Fibroblast of lung (primary cell): ENCODE data around the gene DCAF15. TPM values are rescaled to one million over a fixed set of nuclear protein-coding genes. Genes with fewer than 3 reads are reported as not detected.
"Not testable (repeated sequence)": the region's sequence is repeated elsewhere in the genome, so short reads cannot be mapped to it uniquely, and the experiment has no call there.

Source experiments
- DNase-seq, 2 donors: peaks; one replicate each; pipeline versions ENCODE4 v3.0.0 to v3.0.0-alpha.2; 2010; ENCODE audit warnings: low read depth in 2 of 2
- H2AFZ ChIP-seq: 2 replicates; pipeline ENCODE4 v1.5.1; 2012; ENCODE audit warnings: low read length, control low read depth, inconsistent platforms
- H3K27ac ChIP-seq: 2 replicates; pipeline ENCODE4 v1.5.1; 2011; ENCODE audit warnings: low read length, control low read depth; ENCODE audit not compliant: insufficient read depth
- H3K27me3 ChIP-seq: 2 replicates; pipeline ENCODE4 v1.5.1; 2011; ENCODE audit warnings: mild to moderate bottlenecking, low read length; ENCODE audit not compliant: control insufficient read depth, insufficient read depth
- H3K36me3 ChIP-seq: 2 replicates; pipeline ENCODE4 v1.5.1; 2011; ENCODE audit warnings: low read length; ENCODE audit not compliant: control insufficient read depth, insufficient read depth
- H3K4me1 ChIP-seq: 2 replicates; pipeline ENCODE4 v1.5.1; 2011; ENCODE audit warnings: low read length; ENCODE audit not compliant: control insufficient read depth, insufficient read depth; ENCODE audit errors: extremely low read depth
- H3K4me2 ChIP-seq: 2 replicates; pipeline ENCODE4 v1.5.1; 2011; ENCODE audit warnings: low read length, control low read depth; ENCODE audit not compliant: insufficient read depth; ENCODE audit errors: extremely low read depth
- H3K4me3 ChIP-seq, 4 experiments: fragments of 200-600 bp in 1 of 4; sonication (generic) in 1 of 4; replicated peaks in 1 of 4; 2 replicates each; pipeline ENCODE4 v1.5.1; 2011 to 2016; ENCODE audit warnings: low read length in 4 of 4, low read depth in 3 of 4, mild to moderate bottlenecking in 3 of 4, control low read depth in 2 of 4, inconsistent platforms in 1 of 4, mixed read lengths in 1 of 4; ENCODE audit not compliant: insufficient read depth in 1 of 4; ENCODE audit errors: control extremely low read depth in 1 of 4
- H3K79me2 ChIP-seq: 2 replicates; pipeline ENCODE4 v1.5.1; 2012; ENCODE audit warnings: mild to moderate bottlenecking, low read length, inconsistent platforms; ENCODE audit not compliant: control insufficient read depth, insufficient read depth
- H3K9ac ChIP-seq: 2 replicates; pipeline ENCODE4 v1.5.1; 2011; ENCODE audit warnings: mild to moderate bottlenecking, low read length, control low read depth; ENCODE audit not compliant: insufficient read depth
- H3K9me3 ChIP-seq: 2 replicates; pipeline ENCODE4 v1.5.1; 2012; ENCODE audit warnings: low read depth, low read length; ENCODE audit not compliant: control insufficient read depth, insufficient read depth
- H4K20me1 ChIP-seq: 2 replicates; pipeline ENCODE4 v1.5.1; 2011; ENCODE audit warnings: low read length; ENCODE audit not compliant: control insufficient read depth, insufficient read depth; ENCODE audit errors: extremely low read depth
- CTCF ChIP-seq, 2 donors: IDR thresholded peaks in 1 of 2; conservative IDR thresholded peaks in 1 of 2; 1 replicate in 1 of 2; 2 replicates in 1 of 2; pipeline ENCODE4 v1.5.1; 2011 to 2012; ENCODE audit warnings: low read length in 2 of 2, control low read depth in 1 of 2, inconsistent platforms in 1 of 2, low read depth in 1 of 2, mild to moderate bottlenecking in 1 of 2
- EZH2 ChIP-seq: IDR thresholded peaks from 2 replicates; pipeline ENCODE4 v1.5.1; 2012; ENCODE audit warnings: low read length, control low read depth, mild to moderate bottlenecking; ENCODE audit errors: missing control alignments
- polyA plus RNA-seq, 2 donors: library from polyadenylated mRNA; depleted of rRNA in 1 of 2; stranded (reverse) in 1 of 2; unstranded in 1 of 2; fragments of >200 nt; gene quantifications; 2 replicates each; pipeline ENCODE4 v1.2.1, GENCODE V29; 2011 to 2012; ENCODE audit warnings: missing spikeins in 1 of 2
- total RNA-seq: library from RNA; depleted of rRNA; stranded (reverse); fragments of >200 nt; gene quantifications from 2 replicates; pipeline ENCODE4 v1.2.1, GENCODE V29; 2014

Gene DCAF15
- total and polyA plus RNA-seq, 2 donors (not counting 1 experiment from before 2014, with no cell fraction given), result 6.3 to 9.5 TPM

GRCh38 chr19:13968999-13969398 is 16.7 kb downstream of the DCAF15 start:
- H3K27me3 ChIP-seq, result no peaks in the 10 kb centered on the region
- H2AFZ ChIP-seq, result no peak overlapping the region
- TF ChIP-seq EZH2 (no peak), CTCF (conservative IDR thresholded peaks at IDR 0.05 in 1 of 2, IDR thresholded peaks at IDR 0.05 in 1 of 2; ENCODE audit: low read depth in 1 of 2, low read length in 2 of 2) (no peak)

DNA sequence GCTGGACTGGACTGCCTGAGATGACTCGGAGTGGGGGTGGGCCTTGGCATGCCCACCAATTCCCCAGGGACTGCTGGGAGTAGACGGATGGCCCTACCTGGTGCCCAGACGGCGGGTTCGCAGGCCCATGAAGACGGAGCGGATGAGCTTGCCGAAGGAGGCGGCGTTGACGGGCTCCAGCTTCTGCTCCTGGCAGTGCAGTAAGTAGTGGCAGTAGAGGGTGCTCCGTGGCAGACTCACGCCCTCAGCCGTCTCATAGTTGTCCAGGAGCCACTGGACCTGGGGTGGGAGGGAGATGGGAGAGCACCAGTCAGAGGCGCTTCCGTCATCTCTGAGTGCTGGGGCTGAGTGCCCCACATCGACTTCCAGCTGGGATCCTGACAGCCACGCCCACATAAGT is 17.6 kb downstream of the DCAF15 start:
- H3K36me3 ChIP-seq, result peaks cover 16% of the 10 kb centered on the region
- H3K79me2 ChIP-seq, result no peaks in the 10 kb centered on the region
- no peak overlapping the region for H3K27ac ChIP-seq
- H3K4me3 ChIP-seq, result no peak overlapping the region
- no peak overlapping the region for H3K9ac ChIP-seq
- no peaks in the 10 kb centered on the region for H3K9me3 ChIP-seq
- H3K27me3 ChIP-seq, result no peaks in the 10 kb centered on the region
- no peaks in the 10 kb centered on the region for H4K20me1 ChIP-seq
- no peaks in the 10 kb centered on the region for H3K4me1 ChIP-seq
- DNase-seq, result no peak
- no peak overlapping the region for H2AFZ ChIP-seq
- no peak overlapping the region for H3K4me2 ChIP-seq
- TF ChIP-seq CTCF (conservative IDR thresholded peaks at IDR 0.05 in 1 of 2, IDR thresholded peaks at IDR 0.05 in 1 of 2; ENCODE audit: low read depth in 1 of 2, low read length in 2 of 2), result no peak
- no peak for TF ChIP-seq EZH2

More at GRCh38 chr19:13968999-13969398, 16.7 kb downstream of the DCAF15 start:
- DNase-seq, result no peak
- Histone ChIP-seq H3K9me3 (no peaks in the 10 kb centered on the region), H3K4me3 (no peak overlapping the region), H3K4me2 (no peak overlapping the region), H3K27ac (no peak overlapping the region), H3K4me1 (no peaks in the 10 kb centered on the region), H3K36me3 (peaks cover 16% of the 10 kb centered on the region), H3K79me2 (no peaks in the 10 kb centered on the region), H3K9ac (no peak overlapping the region), H4K20me1 (no peaks in the 10 kb centered on the region)

DNA sequence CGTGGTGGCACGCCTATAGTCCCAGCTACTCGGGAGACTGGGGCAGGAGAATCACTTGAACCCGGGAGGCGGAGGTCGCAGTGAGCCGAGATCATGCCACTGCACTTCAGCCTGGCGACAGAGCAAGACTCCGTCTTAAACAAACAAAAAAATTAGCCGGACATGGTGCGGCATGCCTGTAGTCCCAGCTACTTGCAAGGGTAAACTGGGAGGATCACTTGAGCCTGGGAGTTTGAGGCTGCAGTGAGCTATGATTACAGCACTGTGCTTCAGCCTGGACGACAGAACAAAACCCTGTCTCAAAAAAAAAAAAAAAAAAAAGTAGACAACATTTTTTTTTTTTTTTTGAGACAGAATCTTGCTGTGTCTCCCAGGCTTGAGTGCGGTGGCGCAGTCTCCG is 19.6 kb downstream of the DCAF15 start:
- H3K27me3 ChIP-seq, H3K27ac ChIP-seq, H3K4me3 ChIP-seq, H3K9me3 ChIP-seq, H3K4me2 ChIP-seq, H3K4me1 ChIP-seq, H3K9ac ChIP-seq, H2AFZ ChIP-seq, DNase-seq, H3K79me2 ChIP-seq, H4K20me1 ChIP-seq: not testable (repeated sequence)
- H3K36me3 ChIP-seq, result peaks cover 10% of the 10 kb centered on the region
